MCF 10A (cell line): ENCODE measurements around the gene TMEM59L. TPM values are rescaled to one million over a fixed set of nuclear protein-coding genes. Genes with fewer than 3 reads are reported as not detected.

Source experiments
- BruUV-seq: library from RNA; stranded (reverse); fragments of 400-500 nt; replicated peaks from 2 replicates; lab custom pipeline; 2021; lab: Mats Ljungman, UMichigan
- CTCF ChIA-PET: fragments of 300-600 bp; sonication (Branson Sonifier 250); formaldehyde crosslinking; extraction: SDS; loops from one replicate; lab custom pipeline; 2021; ENCODE audit warnings: antibody characterized with exemption, inconsistent platforms; lab: Yijun Ruan, JAX
- POLR2A ChIA-PET: fragments of 300-600, 350-650 bp; sonication (Branson Sonifier 250); formaldehyde crosslinking; extraction: SDS; loops from one replicate; lab custom pipeline; 2020; ENCODE audit warnings: antibody characterized with exemption, inconsistent platforms; lab: Yijun Ruan, JAX
- DNase-seq: peaks from one replicate; pipeline ENCODE4 v3.0.0-alpha.2; 2018; ENCODE audit not compliant: unreplicated experiment
- H3K27ac Mint-ChIP-seq: one replicate; pipeline ENCODE4 v1.8.0; 2022; ENCODE audit warnings: mild to moderate bottlenecking, low read depth, mixed read lengths; ENCODE audit not compliant: unreplicated experiment
- H3K27me3 Mint-ChIP-seq: one replicate; pipeline ENCODE4 v1.8.0; 2022; ENCODE audit warnings: mixed read lengths; ENCODE audit not compliant: insufficient read depth, unreplicated experiment
- H3K36me3 Mint-ChIP-seq: one replicate; pipeline ENCODE4 v1.8.0; 2022; ENCODE audit warnings: mild to moderate bottlenecking, moderate library complexity, mixed read lengths; ENCODE audit not compliant: insufficient read depth, unreplicated experiment
- H3K4me1 Mint-ChIP-seq: one replicate; pipeline ENCODE4 v1.8.0; 2022; ENCODE audit warnings: mixed read lengths; ENCODE audit not compliant: insufficient read depth, unreplicated experiment
- H3K4me3 Mint-ChIP-seq: one replicate; pipeline ENCODE4 v1.8.0; 2022; ENCODE audit warnings: mild to moderate bottlenecking, moderate library complexity, mixed read lengths; ENCODE audit not compliant: unreplicated experiment
- H3K9me3 Mint-ChIP-seq: one replicate; pipeline ENCODE4 v1.8.0; 2022; ENCODE audit warnings: mixed read lengths; ENCODE audit not compliant: unreplicated experiment
- CTCF ChIP-seq: fragments of 200-600 bp; IDR thresholded peaks from one replicate; pipeline ENCODE4 v1.8.0; 2022; ENCODE audit warnings: antibody characterized with exemption, mild to moderate bottlenecking; ENCODE audit not compliant: unreplicated experiment
- intact Hi-C: fragments of 100-400 bp; cut with micrococcal nuclease; formaldehyde crosslinking; loops from 2 replicates; pipeline ENCODE4 v1.14.1; 2022
- total RNA-seq: library from RNA; stranded (reverse); gene quantifications from 2 replicates; pipeline ENCODE4 v1.2.3, GENCODE V29; 2022

The TMEM59L gene
- total RNA-seq, 1 experiment from 2014 or later, result 0.33 TPM

- Mint-ChIP-seq H3K27me3 (peaks cover 22% of the 10 kb centered on the region), H3K36me3 (peaks cover 4% of the 10 kb centered on the region), H3K4me1 (peaks cover 5% of the 10 kb centered on the region), H3K9me3 (no peaks in the 10 kb centered on the region), H3K27ac (no peak overlapping the region), H3K4me3 (no peak overlapping the region)
- peak; percentile 33 for DNase-seq
- TF ChIP-seq CTCF, result no peak
- BruUV-seq, result no TSS peak
- intact Hi-C loops, result no loop called here
- POLR2A ChIA-PET, result interaction anchor here (1.5 kb wide), 1 partner anchor 13 kb away, joined by 4 read pairs; no protein-coding TSS in a partner anchor
- CTCF ChIA-PET, result interaction anchor here (0.6 kb wide), 1 partner anchor 12 kb away, joined by 3 read pairs; no protein-coding TSS in a partner anchor
Observed at GRCh38 chr19:18601875-18602274, 10.8 kb upstream of the TMEM59L start.

- Mint-ChIP-seq H3K36me3 (no peaks in the 10 kb centered on the region), H3K4me1 (peaks cover 5% of the 10 kb centered on the region), H3K27ac (no peak overlapping the region), H3K4me3 (no peak overlapping the region), H3K9me3 (no peaks in the 10 kb centered on the region), H3K27me3 (peaks cover 26% of the 10 kb centered on the region)
- BruUV-seq, result no TSS peak
- no peak for TF ChIP-seq CTCF
- intact Hi-C loops, result no loop called here
- ChIA-PET CTCF (interaction anchor here (0.6 to 0.9 kb wide), 2 partner anchors 9 to 39 kb away, joined by 3 read pairs; no protein-coding TSS in a partner anchor), POLR2A (interaction anchor here (1.4 kb wide), 1 partner anchor 14 kb away, joined by 3 read pairs; no protein-coding TSS in a partner anchor)
- no peak for DNase-seq
Observed at GRCh38 chr19:18603255-18603957, 9.3 kb upstream of the TMEM59L start.

- ChIA-PET POLR2A (interaction anchor here (1.4 kb wide), 1 partner anchor 15 kb away, joined by 3 read pairs; no protein-coding TSS in a partner anchor), CTCF (interaction anchor here (0.6 kb wide), 1 partner anchor 39 kb away, joined by 3 read pairs; no protein-coding TSS in a partner anchor)
- Mint-ChIP-seq H3K9me3 (no peaks in the 10 kb centered on the region), H3K36me3 (no peaks in the 10 kb centered on the region), H3K27ac (no peak overlapping the region), H3K4me1 (peaks cover 5% of the 10 kb centered on the region), H3K27me3 (peaks cover 34% of the 10 kb centered on the region), H3K4me3 (no peak overlapping the region)
- intact Hi-C loops, result no loop called here
- TF ChIP-seq CTCF, result no peak
- no TSS peak for BruUV-seq
- no peak for DNase-seq
Observed at GRCh38 chr19:18603958-18604819, 8.5 kb upstream of the TMEM59L start.

- TF ChIP-seq CTCF, result no peak
- BruUV-seq, result no TSS peak
- CTCF ChIA-PET, result interaction anchor here (0.6 kb wide), 3 partner anchors 16 to 670 kb away, joined by 4 to 5 read pairs (median 4); no protein-coding TSS in a partner anchor
- Mint-ChIP-seq H3K9me3 (no peaks in the 10 kb centered on the region), H3K27ac (no peak overlapping the region), H3K27me3 (peaks cover 40% of the 10 kb centered on the region), H3K4me3 (no peak overlapping the region), H3K4me1 (peaks cover 5% of the 10 kb centered on the region), H3K36me3 (no peaks in the 10 kb centered on the region)
- intact Hi-C loops, result no loop called here
- POLR2A ChIA-PET, result no interaction called here
- DNase-seq, result no peak
Observed at GRCh38 chr19:18604820-18605159, 7.9 kb upstream of the TMEM59L start.
